GM21576 (cell line): ENCODE data around the gene ERICH6B.

ENCODE experiments used
- ATAC-seq: cut with Tn5 transposase; IDR thresholded peaks from one replicate; pipeline ENCODE4 v1.9.1; 2021; ENCODE audit warnings: mild to moderate bottlenecking, moderate library complexity; ENCODE audit not compliant: unreplicated experiment

ERICH6B gene

DNA sequence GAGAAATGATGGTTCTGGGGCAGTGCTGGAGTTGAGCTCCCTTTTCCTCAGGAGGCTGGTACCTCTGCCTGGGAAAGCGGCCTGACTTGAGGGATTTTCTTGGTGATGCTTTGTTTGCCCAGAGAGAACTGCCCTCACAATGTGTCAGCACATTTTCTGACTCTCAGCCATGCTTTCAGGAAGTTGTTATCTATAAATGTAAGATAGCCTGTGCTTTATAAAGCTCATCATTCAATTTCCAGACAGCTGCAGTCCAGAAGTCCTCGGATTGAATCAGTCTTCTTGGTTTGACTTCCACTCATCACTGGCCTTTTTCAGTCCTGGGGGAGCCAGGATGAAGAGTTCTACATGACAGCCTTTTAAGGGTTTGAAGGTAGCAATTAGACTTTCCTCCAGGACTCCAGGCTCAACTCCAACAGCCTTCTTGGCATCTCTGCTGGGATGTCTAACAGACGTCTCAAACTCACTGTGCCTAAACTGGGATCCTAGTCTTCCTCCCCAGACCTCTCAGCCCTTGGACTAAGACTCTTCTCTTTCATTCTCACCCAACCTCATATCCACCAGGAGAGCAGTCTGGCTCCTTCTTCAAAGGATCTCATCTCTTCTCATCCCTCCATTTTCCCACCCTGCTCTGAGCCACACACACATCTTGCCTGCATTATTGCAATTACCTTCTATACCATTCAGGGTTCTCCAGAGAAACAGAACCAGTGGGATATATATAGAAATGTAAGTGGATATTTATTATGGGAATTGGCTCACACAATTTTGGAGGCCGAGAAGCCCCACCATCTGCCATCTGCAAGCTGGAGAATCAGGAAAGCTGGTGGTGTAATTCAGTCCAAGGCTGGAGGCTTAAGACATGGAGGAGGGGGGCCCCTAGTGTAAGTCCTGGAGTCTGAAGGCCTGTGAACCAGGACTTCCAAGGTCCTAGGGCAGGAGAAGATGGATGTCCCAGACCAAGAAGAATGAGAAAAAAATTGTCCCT is 13.1 kb downstream of the ERICH6B start:
- no peak for ATAC-seq

DNA sequence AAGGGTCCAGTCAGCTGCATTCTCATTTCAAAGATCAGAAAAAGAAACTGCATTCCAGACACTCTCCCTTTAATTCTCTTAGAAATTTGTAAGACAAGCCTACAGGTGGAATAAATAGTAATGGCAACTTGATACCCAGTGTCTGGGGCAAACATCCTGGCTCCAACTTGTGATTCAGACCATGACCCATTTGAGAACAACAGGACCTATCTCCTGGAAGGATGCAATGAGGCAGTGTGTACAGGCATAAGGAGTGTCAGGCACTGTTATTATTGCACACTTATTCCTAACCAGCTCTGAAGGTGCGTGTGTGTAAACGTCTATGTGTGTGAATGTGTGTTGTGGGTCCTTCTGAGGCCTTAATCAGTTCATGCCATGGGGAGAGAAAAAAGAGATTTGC is 13.9 kb downstream of the ERICH6B start:
- no peak for ATAC-seq

- no peak for ATAC-seq
These were observed 16.9 kb downstream of the ERICH6B start for GRCh38 chr13:45598597-45598996.

DNA sequence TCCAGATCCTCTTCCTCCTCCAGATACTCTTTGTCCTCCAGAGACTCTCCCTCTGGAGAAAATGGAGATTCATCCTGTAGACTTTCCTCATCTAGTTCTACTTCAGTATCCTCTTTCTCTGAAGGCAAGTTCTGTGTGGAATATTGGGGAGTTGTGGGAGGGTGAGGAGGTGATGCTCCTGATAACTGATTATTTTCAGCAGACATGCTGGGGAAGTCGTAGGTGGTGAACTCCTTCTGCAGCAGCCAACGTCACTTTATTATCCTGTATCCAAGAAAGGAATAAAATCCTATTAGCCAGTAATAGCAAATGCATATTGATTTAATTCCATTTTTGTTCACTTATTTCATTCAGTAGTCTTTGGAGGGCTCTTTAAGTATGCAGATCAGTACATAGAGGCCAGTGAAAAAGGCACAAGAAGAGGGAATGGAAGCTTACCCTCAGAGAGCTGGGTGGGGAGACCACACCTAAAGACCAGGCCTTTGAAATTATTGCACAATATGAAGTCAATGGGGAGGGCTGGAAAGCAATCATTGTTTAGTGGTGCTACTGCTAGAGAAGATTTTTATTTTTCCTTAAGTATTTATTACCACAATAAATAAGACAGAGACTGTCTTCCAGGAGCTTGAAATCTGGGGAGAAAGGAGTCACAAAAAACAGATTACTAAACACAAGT is 18.6 kb downstream of the ERICH6B start:
- no peak for ATAC-seq

DNA sequence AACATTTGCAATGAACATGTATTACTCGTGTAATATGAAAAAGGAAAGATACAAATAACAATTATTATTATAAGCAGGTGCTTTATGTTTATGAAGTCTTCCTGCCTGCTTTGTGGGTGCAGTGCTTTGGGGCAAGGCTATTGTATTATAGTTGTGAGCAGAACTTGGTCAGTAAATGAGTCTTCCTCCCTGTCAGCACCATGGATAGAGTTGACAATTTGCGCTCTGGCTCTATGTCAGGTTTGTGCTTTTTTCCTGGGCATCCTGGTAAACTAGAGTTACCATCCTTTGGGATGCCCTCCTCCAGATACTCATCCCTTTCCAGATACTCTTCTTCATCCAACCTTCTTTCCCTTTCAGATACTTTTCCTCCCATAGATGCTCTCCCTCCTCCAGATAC is 19.6 kb downstream of the ERICH6B start:
- ATAC-seq, result no peak

GRCh38 chr13:45594764-45595163 is 20.8 kb downstream of the ERICH6B start:
- no peak for ATAC-seq

DNA sequence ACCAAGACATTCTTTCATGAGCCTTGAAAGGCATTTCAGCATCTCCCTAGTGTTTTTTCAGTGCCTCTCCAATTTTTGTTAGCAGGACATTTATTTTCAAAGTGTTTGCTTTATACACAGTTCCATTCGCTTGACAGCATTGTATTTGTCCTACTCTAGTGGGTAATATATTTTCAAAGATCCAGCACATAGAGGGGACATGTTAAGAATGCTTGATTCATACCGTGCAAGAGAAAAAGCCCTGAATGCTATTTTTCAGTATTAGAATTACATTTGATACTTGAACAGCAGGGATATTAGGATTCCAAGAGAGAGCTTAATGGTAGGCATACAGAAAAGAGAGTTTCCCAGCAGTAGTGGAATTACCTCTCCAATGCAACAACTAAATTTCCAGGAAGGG is 21.3 kb downstream of the ERICH6B start:
- ATAC-seq, result no peak

DNA sequence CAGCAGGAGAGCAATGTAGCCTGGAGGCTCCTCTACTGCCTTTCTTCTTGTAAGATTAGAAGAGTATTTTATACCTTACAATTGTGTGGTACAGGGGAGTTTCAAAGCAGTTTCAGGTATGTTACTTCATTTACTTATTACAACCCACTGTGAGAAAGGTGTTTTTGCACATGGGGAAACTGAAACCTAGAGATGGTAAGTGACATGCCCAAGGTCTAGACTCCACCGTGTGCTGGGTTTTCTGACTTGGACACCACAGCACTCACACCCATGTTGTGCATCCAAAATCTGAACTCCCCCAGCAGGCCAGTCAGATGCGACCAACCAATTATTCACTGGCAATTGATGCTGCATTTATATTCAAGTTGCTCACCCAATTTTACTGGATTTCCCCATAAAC is 22.8 kb downstream of the ERICH6B start:
- ATAC-seq, result no peak

DNA sequence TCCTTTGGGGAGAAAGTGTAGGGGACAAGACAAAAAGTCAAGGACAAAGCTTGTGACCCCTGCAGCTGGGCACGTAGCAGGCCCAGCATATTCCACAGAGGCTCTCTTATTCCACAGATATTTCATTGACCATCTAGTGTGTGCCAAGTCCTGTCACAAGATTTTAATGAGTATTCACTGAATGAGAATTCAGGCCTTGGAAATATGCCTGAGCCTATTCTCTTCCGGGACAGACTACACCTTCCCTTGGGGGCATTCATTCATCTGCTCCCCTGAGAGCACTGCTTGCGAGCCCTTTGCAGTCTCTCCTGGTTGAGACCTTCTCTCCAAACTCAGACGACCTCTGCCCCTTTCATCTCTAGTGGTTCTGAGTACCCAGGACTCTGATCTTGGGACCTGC is 25.5 kb downstream of the ERICH6B start:
- ATAC-seq, result no peak

DNA sequence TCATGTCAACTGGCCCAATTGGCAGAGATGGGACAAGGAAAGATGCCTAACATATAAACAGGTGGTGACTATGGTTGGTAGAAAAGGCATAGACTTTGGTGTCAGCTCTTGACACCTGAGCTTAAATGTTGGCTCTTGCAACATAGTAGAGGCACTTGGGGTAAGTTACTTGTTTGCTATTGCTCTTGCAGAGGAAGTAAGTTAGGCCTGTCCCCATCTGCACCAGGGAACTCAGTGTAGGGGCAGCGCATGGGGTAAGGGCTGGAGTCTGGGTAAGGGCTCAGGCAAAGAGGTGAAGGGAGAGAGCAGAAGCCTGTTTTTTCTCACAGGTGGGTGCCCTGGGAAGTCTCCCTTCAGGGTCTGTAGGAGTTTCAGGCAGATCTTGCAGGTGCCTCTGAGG is 27.6 kb downstream of the ERICH6B start:
- no peak for ATAC-seq

GRCh38 chr13:45584816-45585215 is 30.7 kb downstream of the ERICH6B start:
- ATAC-seq, result no peak

GRCh38 chr13:45582408-45583076 is 33.0 kb downstream of the ERICH6B start:
- ATAC-seq, result no peak

GRCh38 chr13:45576466-45576865 is 39.1 kb downstream of the ERICH6B start:
- no peak for ATAC-seq

GRCh38 chr13:45575830-45576180 is 39.7 kb downstream of the ERICH6B start:
- ATAC-seq, result no peak

- ATAC-seq, result no peak
These were observed 40.3 kb downstream of the ERICH6B start for GRCh38 chr13:45575146-45575829.

DNA sequence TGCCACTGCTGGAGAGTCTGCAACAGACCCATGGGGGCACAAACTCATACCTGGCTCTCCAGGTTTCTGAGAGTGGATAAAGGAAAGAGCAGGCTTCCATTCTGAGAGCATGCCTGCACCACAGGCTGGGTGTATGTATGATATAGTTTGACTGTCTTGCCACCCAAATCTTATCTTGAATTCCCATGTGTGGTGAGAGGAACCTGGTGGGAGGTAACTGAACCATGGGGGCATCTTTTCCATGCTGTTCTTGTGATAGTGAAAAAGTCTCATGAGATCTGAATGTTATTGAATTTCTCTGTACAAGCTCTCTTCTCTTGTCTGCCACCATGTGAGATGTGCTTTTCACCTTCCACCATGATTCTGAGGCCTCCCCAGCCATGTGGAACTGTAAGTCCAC is 50.2 kb downstream of the ERICH6B start:
- no peak for ATAC-seq

DNA sequence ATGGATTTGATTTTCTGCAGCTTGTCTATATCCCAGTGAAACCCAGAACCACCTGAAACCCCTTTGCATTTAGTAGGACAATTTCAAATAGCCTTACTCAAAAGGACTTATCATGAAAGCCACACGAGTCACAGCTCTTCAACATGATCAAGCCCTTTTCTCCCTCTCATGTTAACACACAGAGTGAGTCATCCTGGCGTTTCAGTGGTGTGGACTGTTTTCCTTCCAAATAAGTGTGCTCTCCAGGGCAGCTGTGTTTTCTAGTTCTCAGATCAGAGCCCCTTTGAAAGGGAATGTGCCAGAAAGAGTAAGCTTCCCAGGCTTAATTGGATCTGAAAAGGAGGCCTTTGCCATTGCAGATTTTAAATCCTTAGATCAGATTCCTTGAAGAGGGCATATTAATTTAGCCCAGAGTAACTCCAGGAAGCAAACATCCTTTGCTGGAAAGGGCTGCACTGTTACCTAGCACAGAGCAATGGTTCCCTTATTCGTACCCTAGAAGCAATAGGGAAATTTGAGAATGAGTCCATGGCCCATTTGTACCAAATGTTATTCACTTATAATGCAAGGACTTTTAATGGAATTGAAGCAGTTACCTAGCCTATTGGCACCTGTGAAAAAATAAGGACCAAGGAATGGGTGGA is 51.3 kb downstream of the ERICH6B start:
- ATAC-seq, result no peak

- no peak for ATAC-seq
These were observed 60.9 kb downstream of the ERICH6B start for GRCh38 chr13:45554604-45555109.

DNA sequence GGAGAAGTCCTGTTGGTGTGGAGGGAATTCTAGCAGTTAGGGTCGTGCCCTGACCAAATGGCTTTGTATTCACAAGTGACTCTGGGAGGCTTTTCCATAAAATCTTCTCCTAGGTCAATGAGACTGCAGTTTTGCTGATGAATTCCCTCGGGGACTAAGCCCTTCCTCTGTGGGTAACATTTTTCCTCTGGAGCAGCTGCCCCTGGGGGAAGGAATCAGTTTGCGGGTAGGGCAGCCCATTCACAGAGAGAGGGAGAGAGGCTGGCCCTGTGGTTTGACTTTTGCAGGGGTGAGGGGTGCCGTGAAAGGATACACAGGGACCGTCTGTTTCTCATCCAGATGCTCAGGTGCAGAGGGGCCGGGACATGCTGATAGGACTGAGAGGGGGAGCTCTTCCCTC is 67.3 kb downstream of the ERICH6B start:
- no peak for ATAC-seq

DNA sequence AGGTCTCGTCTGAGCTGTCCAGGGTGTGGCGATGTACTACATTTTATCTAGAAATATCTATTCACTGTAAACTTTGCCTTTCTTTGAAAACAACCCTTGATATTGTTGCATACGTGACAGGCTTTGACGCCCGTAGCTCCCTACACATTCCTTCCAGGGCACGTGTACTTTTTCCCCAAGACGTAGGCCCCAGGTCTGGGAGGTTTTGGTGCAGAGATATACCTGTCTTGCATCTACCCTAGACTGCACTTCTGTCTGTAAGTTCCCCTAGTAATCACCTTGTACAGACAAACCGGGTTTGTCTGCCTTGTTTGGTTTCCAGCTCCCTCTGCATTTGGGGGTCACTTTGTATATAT is 69.2 kb downstream of the ERICH6B start:
- ATAC-seq, result no peak
